ENCODE data around the gene LRRC7.

Gene LRRC7

DNA sequence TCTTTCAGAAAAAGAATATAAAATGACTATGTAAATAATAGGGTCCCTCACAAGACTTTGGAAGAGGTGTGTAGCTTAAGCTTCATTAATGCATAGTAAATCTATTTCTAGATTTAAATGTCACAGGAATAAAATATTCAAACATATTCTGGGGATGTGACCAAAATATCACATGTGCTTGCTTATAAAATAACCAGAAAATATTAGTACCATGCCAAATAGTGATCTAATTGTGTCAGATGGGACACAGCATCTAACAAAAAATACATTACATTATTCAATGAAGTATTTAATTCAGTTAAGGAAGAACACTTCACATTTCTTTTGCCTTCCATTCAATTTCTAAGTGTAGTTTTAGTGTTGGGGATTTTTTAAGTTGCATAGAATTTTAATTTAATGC, 458.1 kb downstream of the LRRC7 start:
- H3K79me2 ChIP-seq (ENCODE audit: low read length): no peaks in the 10 kb centered on the region
- H3K36me3 ChIP-seq (replicated peaks; ENCODE audit: insufficient read depth, low read length): no peaks in the 10 kb centered on the region
- no peaks in the 10 kb centered on the region for H3K27me3 ChIP-seq (replicated peaks; ENCODE audit: insufficient read depth, low read length)
- H3F3A ChIP-seq (ENCODE audit: insufficient read depth, low read length): no peaks in the 10 kb centered on the region
- H3K9ac ChIP-seq (ENCODE audit: low read length): no peak overlapping the region
- no peak overlapping the region for H3K27ac ChIP-seq (ENCODE audit: low read length)
- no peak overlapping the region for H3K4me3 ChIP-seq (ENCODE audit: low read length)
- no peak overlapping the region for H2AFZ ChIP-seq (ENCODE audit: low read length)
- DNase-seq: no peak
- H3K9me2 ChIP-seq (replicated peaks; ENCODE audit: insufficient read depth, low read length): no peaks in the 10 kb centered on the region
- no peaks in the 10 kb centered on the region for H3K4me1 ChIP-seq (ENCODE audit: low read length)
- H4K20me1 ChIP-seq (ENCODE audit: insufficient read depth, low read length): no peaks in the 10 kb centered on the region
- H3K9me3 ChIP-seq (replicated peaks; ENCODE audit: insufficient read depth, low read length): no peaks in the 10 kb centered on the region
- no peak overlapping the region for H3K4me2 ChIP-seq (ENCODE audit: low read depth, low read length)
- TF ChIP-seq EZH2phosphoT487 (IDR thresholded peaks at IDR 0.05; ENCODE audit: low read length) (no peak), CTCF (IDR thresholded peaks at IDR 0.05; ENCODE audit: low read length) (no peak), EZH2 (optimal IDR thresholded peaks at IDR 0.05; ENCODE audit: low read depth, low read length) (no peak)

- no peak for DNase-seq
- H3K36me3 ChIP-seq (replicated peaks; ENCODE audit: insufficient read depth, low read length): no peaks in the 10 kb centered on the region
- no peak overlapping the region for H2AFZ ChIP-seq (ENCODE audit: low read length)
- no peaks in the 10 kb centered on the region for H3K79me2 ChIP-seq (ENCODE audit: low read length)
- TF ChIP-seq EZH2phosphoT487 (IDR thresholded peaks at IDR 0.05; ENCODE audit: low read length) (no peak), EZH2 (optimal IDR thresholded peaks at IDR 0.05; ENCODE audit: low read depth, low read length) (no peak), CTCF (IDR thresholded peaks at IDR 0.05; ENCODE audit: low read length) (no peak)
- H3K4me3 ChIP-seq (ENCODE audit: low read length): no peak overlapping the region
- H3K4me1 ChIP-seq (ENCODE audit: low read length): no peaks in the 10 kb centered on the region
- H3F3A ChIP-seq (ENCODE audit: insufficient read depth, low read length): no peaks in the 10 kb centered on the region
- H4K20me1 ChIP-seq (ENCODE audit: insufficient read depth, low read length): no peaks in the 10 kb centered on the region
- no peak overlapping the region for H3K4me2 ChIP-seq (ENCODE audit: low read depth, low read length)
- H3K27me3 ChIP-seq (replicated peaks; ENCODE audit: insufficient read depth, low read length): no peaks in the 10 kb centered on the region
- H3K9me3 ChIP-seq (replicated peaks; ENCODE audit: insufficient read depth, low read length): no peaks in the 10 kb centered on the region
- no peak overlapping the region for H3K27ac ChIP-seq (ENCODE audit: low read length)
- H3K9me2 ChIP-seq (replicated peaks; ENCODE audit: insufficient read depth, low read length): no peaks in the 10 kb centered on the region
- no peak overlapping the region for H3K9ac ChIP-seq (ENCODE audit: low read length)
Observed at GRCh38 chr1:70033266-70033873, 465.6 kb downstream of the LRRC7 start.

DNA sequence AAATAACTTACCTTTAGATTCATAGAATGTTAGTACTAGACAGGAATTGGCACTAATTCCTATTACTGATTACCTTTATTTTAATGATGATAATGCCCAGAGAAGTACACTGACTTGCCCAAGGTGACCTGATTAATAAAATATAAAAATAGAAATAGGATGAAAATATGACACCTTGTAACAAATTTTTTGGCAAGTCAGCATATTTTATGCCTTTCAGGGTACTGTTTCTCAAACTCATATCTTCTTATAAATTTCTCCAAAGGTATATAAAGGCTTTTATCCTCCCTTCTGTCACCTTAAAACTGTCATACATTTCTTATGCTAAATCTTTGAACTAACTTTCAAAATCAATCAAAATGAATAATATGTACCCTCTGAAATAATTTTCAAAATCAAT, 466.2 kb downstream of the LRRC7 start:
- Histone ChIP-seq H3K4me3 (ENCODE audit: low read length) (no peak overlapping the region), H3K9me2 (replicated peaks; ENCODE audit: insufficient read depth, low read length) (no peaks in the 10 kb centered on the region), H3F3A (ENCODE audit: insufficient read depth, low read length) (no peaks in the 10 kb centered on the region), H3K27me3 (replicated peaks; ENCODE audit: insufficient read depth, low read length) (no peaks in the 10 kb centered on the region), H2AFZ (ENCODE audit: low read length) (no peak overlapping the region), H3K9me3 (replicated peaks; ENCODE audit: insufficient read depth, low read length) (no peaks in the 10 kb centered on the region), H3K79me2 (ENCODE audit: low read length) (no peaks in the 10 kb centered on the region), H3K9ac (ENCODE audit: low read length) (no peak overlapping the region), H3K36me3 (replicated peaks; ENCODE audit: insufficient read depth, low read length) (no peaks in the 10 kb centered on the region), H3K4me1 (ENCODE audit: low read length) (no peaks in the 10 kb centered on the region), H3K4me2 (ENCODE audit: low read depth, low read length) (no peak overlapping the region), H4K20me1 (ENCODE audit: insufficient read depth, low read length) (no peaks in the 10 kb centered on the region), H3K27ac (ENCODE audit: low read length) (no peak overlapping the region)
- no peak for DNase-seq
- TF ChIP-seq EZH2 (optimal IDR thresholded peaks at IDR 0.05; ENCODE audit: low read depth, low read length): no peak
- TF ChIP-seq EZH2phosphoT487 (IDR thresholded peaks at IDR 0.05; ENCODE audit: low read length): no peak
- TF ChIP-seq CTCF (IDR thresholded peaks at IDR 0.05; ENCODE audit: low read length): no peak
